Naive thymus-derived CD4-positive, alpha-beta T cell (primary cell): ENCODE measurements around the gene NKX6-2. TPM values are rescaled to one million over a fixed set of nuclear protein-coding genes. Genes with fewer than 3 reads are reported as not detected.

Experiments
- ATAC-seq: fragments of 150-1000 bp; cut with Tn5 transposase; 2 replicates; pipeline ENCODE4 v1.10.0; 2021; ENCODE audit warnings: mild to moderate bottlenecking, moderate library complexity
- CTCF ChIA-PET: fragments of 350-600 bp; sonication (Branson Sonifier 250); formaldehyde crosslinking; loops from one replicate; lab custom pipeline; 2021; ENCODE audit warnings: antibody characterized with exemption; lab: Charles Lee
- POLR2A ChIA-PET: fragments of 350-600 bp; sonication (Branson Sonifier 250); formaldehyde crosslinking; loops from one replicate; lab custom pipeline; 2021; ENCODE audit warnings: antibody characterized with exemption, inconsistent platforms; lab: Charles Lee
- DNase-seq, 9 donors: peaks; one replicate each; pipeline versions ENCODE4 v3.0.0 to v3.0.0-alpha.2; 2020 to 2022; ENCODE audit warnings: mixed read lengths in 1 of 9
- H3K27ac ChIP-seq: one replicate; pipeline ENCODE4 v1.7.0; 2013; ENCODE audit warnings: mild to moderate bottlenecking, low read depth, low read length, moderate library complexity
- H3K27me3 ChIP-seq, 2 donors: one replicate each; pipeline ENCODE4 v1.7.0; 2013; ENCODE audit warnings: low read length in 2 of 2, mild to moderate bottlenecking in 2 of 2, moderate library complexity in 2 of 2; ENCODE audit not compliant: control insufficient read depth in 2 of 2, insufficient read depth in 2 of 2
- H3K36me3 ChIP-seq, 3 experiments: 1 replicate in 2 of 3; 2 replicates in 1 of 3; pipeline ENCODE4 v1.7.0; 2013; ENCODE audit warnings: low read length in 3 of 3, mild to moderate bottlenecking in 3 of 3, moderate library complexity in 1 of 3; ENCODE audit not compliant: insufficient read depth in 3 of 3, control insufficient read depth in 2 of 3
- H3K4me1 ChIP-seq, 2 donors: one replicate each; pipeline ENCODE4 v1.7.0; 2013; ENCODE audit warnings: low read length in 2 of 2, mild to moderate bottlenecking in 2 of 2, moderate library complexity in 1 of 2; ENCODE audit not compliant: control insufficient read depth in 2 of 2, insufficient read depth in 2 of 2
- H3K4me3 ChIP-seq: 2 replicates; pipeline ENCODE4 v1.7.0; 2013; ENCODE audit warnings: mild to moderate bottlenecking, low read length
- H3K9me3 ChIP-seq, 3 experiments: 1 replicate in 2 of 3; 2 replicates in 1 of 3; pipeline ENCODE4 v1.7.0; 2013; ENCODE audit warnings: low read length in 3 of 3; ENCODE audit not compliant: control insufficient read depth in 2 of 3
- H3K27ac Mint-ChIP-seq, 9 donors: one replicate each; pipeline ENCODE4 v1.8.0; 2020 to 2022; ENCODE audit warnings: mixed read lengths in 9 of 9, mild to moderate bottlenecking in 8 of 9, moderate library complexity in 5 of 9, inconsistent platforms in 2 of 9
- H3K27me3 Mint-ChIP-seq, 5 donors: one replicate each; pipeline ENCODE4 v1.8.0; 2021 to 2022; ENCODE audit warnings: mixed read lengths in 5 of 5, mild to moderate bottlenecking in 1 of 5
- H3K36me3 Mint-ChIP-seq, 5 donors: one replicate each; pipeline ENCODE4 v1.8.0; 2020 to 2022; ENCODE audit warnings: mixed read lengths in 5 of 5, mild to moderate bottlenecking in 3 of 5, inconsistent platforms in 1 of 5
- H3K4me1 Mint-ChIP-seq, 7 donors: one replicate each; pipeline ENCODE4 v1.8.0; 2020 to 2022; ENCODE audit warnings: mixed read lengths in 7 of 7, mild to moderate bottlenecking in 3 of 7, inconsistent platforms in 1 of 7
- H3K4me3 Mint-ChIP-seq, 10 donors: one replicate each; pipeline ENCODE4 v1.8.0; 2020 to 2022; ENCODE audit warnings: mild to moderate bottlenecking in 10 of 10, mixed read lengths in 10 of 10, moderate library complexity in 6 of 10, inconsistent platforms in 2 of 10
- H3K9me3 Mint-ChIP-seq, 11 donors: one replicate each; pipeline ENCODE4 v1.8.0; 2020 to 2022; ENCODE audit warnings: mixed read lengths in 11 of 11, mild to moderate bottlenecking in 4 of 11, inconsistent platforms in 1 of 11, moderate library complexity in 1 of 11
- intact Hi-C, 2 donors: fragments of 100-400 bp; cut with micrococcal nuclease; formaldehyde crosslinking; loops; one replicate each; pipeline ENCODE4 v1.15.1; 2023
- polyA plus RNA-seq, 2 donors: library from polyadenylated mRNA; unstranded; fragments of 300-500 nt; fragmentation: Illumina TruSeq; gene quantifications; one replicate each; pipeline ENCODE4 v1.2.3, GENCODE V29; 2021
- total RNA-seq, 6 experiments: library from RNA in 5 of 6; stranded (reverse) in 5 of 6; gene quantifications; 1 replicate in 5 of 6; 2 replicates in 1 of 6; pipeline ENCODE4 v1.2.3 and lab custom pipeline; 2021 to 2026

NKX6-2 gene
- total and polyA plus RNA-seq, 7 experiments from 2014 or later, result 0.80 TPM; not detected in 6

DNA sequence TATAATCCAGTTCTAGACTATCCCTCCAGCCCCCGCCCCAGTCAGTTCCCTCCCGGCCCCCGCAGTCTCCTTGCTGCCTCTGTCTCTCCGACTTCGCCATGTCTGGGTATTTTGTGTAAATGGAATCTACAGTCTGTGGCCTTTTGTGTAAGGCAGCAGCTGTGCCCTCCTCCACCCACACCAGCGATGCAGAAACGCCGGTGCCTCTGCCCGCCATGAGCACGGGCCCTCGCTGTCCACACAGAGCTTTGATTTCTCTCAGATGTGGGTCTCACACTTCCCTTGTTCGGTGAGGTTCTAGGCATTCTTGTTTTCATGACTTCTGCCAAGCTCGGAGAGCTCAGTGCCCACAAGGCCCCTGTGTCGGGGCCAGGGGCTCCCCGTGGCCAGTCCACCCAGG is 37.8 kb downstream of the NKX6-2 start:
- DNase-seq (no peak), ATAC-seq (no peak)
- no peaks in the 10 kb centered on the region for H3K9me3 Mint-ChIP-seq
- CTCF ChIA-PET, result no interaction called here
- H3K36me3 Mint-ChIP-seq, result peaks cover 0 to 14% (median 6%) of the 10 kb centered on the region in 5 donors
- POLR2A ChIA-PET, result no interaction called here
- no peaks in the 10 kb centered on the region for H3K27me3 ChIP-seq
- no peak overlapping the region for H3K4me3 Mint-ChIP-seq
- no peak overlapping the region for H3K27ac Mint-ChIP-seq
- no peaks in the 10 kb centered on the region for H3K27me3 Mint-ChIP-seq
- H3K27ac ChIP-seq, result no peak overlapping the region
- no peak overlapping the region for H3K4me3 ChIP-seq
- peaks cover 0 to 5% (median 0%) of the 10 kb centered on the region in 7 donors for H3K4me1 Mint-ChIP-seq
- intact Hi-C loops, result no loop called here
- no peaks in the 10 kb centered on the region for H3K9me3 ChIP-seq
- no peaks in the 10 kb centered on the region for H3K4me1 ChIP-seq
- peaks cover 0 to 46% (median 7%) of the 10 kb centered on the region in 3 experiments for H3K36me3 ChIP-seq

DNA sequence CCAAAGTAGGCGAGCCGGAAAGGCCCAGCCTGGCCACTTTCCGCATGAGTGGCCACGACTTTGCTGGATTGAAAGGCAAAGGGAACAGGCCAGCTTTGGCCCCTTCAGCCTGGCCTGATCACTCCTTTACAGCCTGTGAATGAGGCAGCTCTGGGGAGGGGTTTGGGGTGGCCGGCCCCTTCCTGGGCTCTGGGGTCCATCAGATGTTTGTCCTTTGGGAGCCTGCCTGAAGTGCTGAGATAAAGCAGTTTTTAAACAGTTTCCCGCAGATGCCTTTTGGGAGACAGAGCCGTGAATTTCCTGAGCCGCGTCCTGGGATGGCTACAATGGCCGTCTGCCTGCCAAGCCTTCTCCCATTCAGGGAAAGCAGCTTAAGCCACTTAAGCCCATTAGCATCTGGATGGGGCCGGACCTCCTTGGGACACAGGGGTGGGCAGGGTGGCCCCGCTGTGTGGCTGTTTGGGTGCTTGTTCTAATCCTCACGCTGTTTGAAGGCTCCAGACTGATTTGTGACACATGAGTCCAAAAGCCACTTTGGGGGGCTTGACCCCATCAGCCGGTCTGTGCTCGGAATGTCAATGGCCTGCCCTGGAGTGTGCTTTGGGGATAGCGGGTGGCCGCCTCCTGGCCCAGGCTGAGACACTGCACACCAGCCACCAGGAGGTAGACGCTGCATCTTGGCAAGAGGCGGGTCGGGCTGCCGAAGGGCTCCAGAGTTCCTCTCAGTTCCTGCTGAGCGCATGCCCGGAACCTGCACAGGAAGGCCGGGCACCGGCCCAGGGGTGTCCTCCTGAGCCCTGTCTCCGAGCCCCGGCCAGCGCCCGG is 38.9 kb downstream of the NKX6-2 start:
- no peak overlapping the region for H3K27ac Mint-ChIP-seq
- Histone ChIP-seq H3K4me3 (no peak overlapping the region), H3K27ac (no peak overlapping the region), H3K4me1 (no peaks in the 10 kb centered on the region), H3K9me3 (no peaks in the 10 kb centered on the region), H3K27me3 (no peaks in the 10 kb centered on the region), H3K36me3 (peaks cover 0 to 42% (median 7%) of the 10 kb centered on the region in 3 experiments)
- intact Hi-C loops, result no loop called here
- DNase-seq (no peak), ATAC-seq (no peak)
- ChIA-PET POLR2A (no interaction called here), CTCF (no interaction called here)
- no peaks in the 10 kb centered on the region for H3K27me3 Mint-ChIP-seq
- H3K4me3 Mint-ChIP-seq, result no peak overlapping the region
- H3K4me1 Mint-ChIP-seq, result peaks cover 0 to 4% (median 0%) of the 10 kb centered on the region in 7 donors
- H3K9me3 Mint-ChIP-seq, result no peaks in the 10 kb centered on the region
- H3K36me3 Mint-ChIP-seq, result peaks cover 0 to 15% (median 6%) of the 10 kb centered on the region in 5 donors

DNA sequence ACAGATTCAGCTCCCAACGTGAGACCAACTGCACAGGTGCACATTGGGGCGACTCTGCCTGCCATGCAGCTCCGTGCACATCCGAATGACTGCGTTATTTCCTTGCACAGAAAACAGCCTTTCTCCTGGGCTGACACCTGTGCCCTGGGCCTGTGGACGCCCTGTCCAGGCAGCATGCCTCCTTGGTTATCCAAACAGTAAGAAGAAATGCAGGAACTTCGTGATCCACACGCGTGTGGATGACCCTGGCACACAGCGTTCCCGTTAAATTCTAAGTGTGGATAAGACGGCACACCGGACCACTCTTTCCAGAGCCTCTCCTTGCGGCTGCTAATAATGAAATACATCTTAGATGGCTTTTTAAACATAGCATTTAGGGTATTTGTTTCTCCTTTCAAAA is 39.6 kb downstream of the NKX6-2 start:
- Histone ChIP-seq H3K27ac (no peak overlapping the region), H3K4me3 (no peak overlapping the region), H3K27me3 (no peaks in the 10 kb centered on the region), H3K36me3 (peaks cover 0 to 46% (median 7%) of the 10 kb centered on the region in 3 experiments), H3K9me3 (no peaks in the 10 kb centered on the region), H3K4me1 (no peaks in the 10 kb centered on the region)
- CTCF ChIA-PET, result no interaction called here
- no peak for ATAC-seq
- Mint-ChIP-seq H3K27me3 (no peaks in the 10 kb centered on the region), H3K4me1 (peaks cover 0 to 4% (median 0%) of the 10 kb centered on the region in 7 donors), H3K4me3 (no peak overlapping the region), H3K9me3 (no peaks in the 10 kb centered on the region), H3K27ac (no peak overlapping the region), H3K36me3 (peaks cover 0 to 20% (median 6%) of the 10 kb centered on the region in 5 donors)
- DNase-seq, result no peak
- POLR2A ChIA-PET, result no interaction called here
- intact Hi-C loops, result no loop called here

DNA sequence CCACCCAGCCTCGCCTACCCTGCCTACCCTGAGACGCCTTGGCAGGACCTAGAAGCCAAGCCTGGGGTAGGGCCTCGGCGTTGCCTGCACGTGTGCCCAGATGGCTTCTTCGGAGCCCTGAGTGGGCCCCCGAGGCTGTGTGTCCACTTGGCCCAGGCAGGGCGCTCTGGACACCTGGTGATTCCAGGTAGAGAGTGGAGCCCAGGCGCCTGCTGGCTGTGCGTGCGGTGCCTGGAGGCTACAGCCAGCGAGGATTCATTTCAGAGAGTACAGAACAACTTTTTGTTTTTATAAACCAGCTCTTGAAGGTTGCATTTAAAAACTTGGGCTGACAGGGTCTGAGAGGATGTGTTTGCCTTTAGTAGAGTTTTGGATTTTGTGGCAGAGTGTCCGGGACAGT is 40.0 kb downstream of the NKX6-2 start:
- H3K4me1 ChIP-seq, result no peaks in the 10 kb centered on the region
- no peaks in the 10 kb centered on the region for H3K9me3 ChIP-seq
- ChIA-PET POLR2A (no interaction called here), CTCF (no interaction called here)
- H3K4me3 ChIP-seq, result no peak overlapping the region
- Mint-ChIP-seq H3K27me3 (no peaks in the 10 kb centered on the region), H3K9me3 (no peaks in the 10 kb centered on the region), H3K27ac (no peak overlapping the region), H3K36me3 (peaks cover 0 to 20% (median 6%) of the 10 kb centered on the region in 5 donors), H3K4me1 (peaks cover 0 to 4% (median 0%) of the 10 kb centered on the region in 7 donors), H3K4me3 (no peak overlapping the region)
- H3K27ac ChIP-seq, result no peak overlapping the region
- ATAC-seq (no peak), DNase-seq (no peak)
- H3K36me3 ChIP-seq, result peaks cover 0 to 46% (median 7%) of the 10 kb centered on the region in 3 experiments
- intact Hi-C loops, result no loop called here
- no peaks in the 10 kb centered on the region for H3K27me3 ChIP-seq

DNA sequence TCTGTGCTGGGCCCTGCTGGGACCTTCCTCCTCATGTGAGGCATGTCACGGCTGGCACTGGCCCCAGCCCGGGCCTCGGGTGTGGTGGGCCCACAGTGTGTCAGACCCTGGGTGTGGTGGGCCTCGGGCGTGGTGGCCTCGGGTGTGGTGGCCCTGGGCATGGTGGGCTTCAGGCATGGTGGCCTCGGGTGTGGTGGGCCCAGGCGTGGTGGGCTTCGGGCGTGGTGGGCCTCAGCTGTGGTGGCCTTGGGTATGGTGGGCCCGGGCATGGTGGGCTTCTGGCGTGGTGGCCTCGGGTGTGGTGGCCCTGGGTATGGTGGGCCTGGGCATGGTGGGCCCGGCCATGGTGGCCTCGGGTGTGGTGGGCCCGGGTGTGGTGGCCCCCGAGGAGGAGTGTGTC is 40.4 kb downstream of the NKX6-2 start:
- Mint-ChIP-seq H3K36me3 (peaks cover 0 to 20% (median 6%) of the 10 kb centered on the region in 5 donors), H3K9me3 (no peaks in the 10 kb centered on the region), H3K4me1 (peaks cover 0 to 4% (median 0%) of the 10 kb centered on the region in 7 donors), H3K27ac (no peak overlapping the region), H3K27me3 (no peaks in the 10 kb centered on the region), H3K4me3 (no peak overlapping the region)
- DNase-seq (no peak), ATAC-seq (no peak)
- H3K27me3 ChIP-seq, result no peaks in the 10 kb centered on the region
- H3K4me3 ChIP-seq, result no peak overlapping the region
- POLR2A ChIA-PET, result no interaction called here
- intact Hi-C loops, result no loop called here
- CTCF ChIA-PET, result no interaction called here
- H3K36me3 ChIP-seq, result peaks cover 0 to 46% (median 7%) of the 10 kb centered on the region in 3 experiments
- no peak overlapping the region for H3K27ac ChIP-seq
- H3K4me1 ChIP-seq, result no peaks in the 10 kb centered on the region
- H3K9me3 ChIP-seq, result no peaks in the 10 kb centered on the region

DNA sequence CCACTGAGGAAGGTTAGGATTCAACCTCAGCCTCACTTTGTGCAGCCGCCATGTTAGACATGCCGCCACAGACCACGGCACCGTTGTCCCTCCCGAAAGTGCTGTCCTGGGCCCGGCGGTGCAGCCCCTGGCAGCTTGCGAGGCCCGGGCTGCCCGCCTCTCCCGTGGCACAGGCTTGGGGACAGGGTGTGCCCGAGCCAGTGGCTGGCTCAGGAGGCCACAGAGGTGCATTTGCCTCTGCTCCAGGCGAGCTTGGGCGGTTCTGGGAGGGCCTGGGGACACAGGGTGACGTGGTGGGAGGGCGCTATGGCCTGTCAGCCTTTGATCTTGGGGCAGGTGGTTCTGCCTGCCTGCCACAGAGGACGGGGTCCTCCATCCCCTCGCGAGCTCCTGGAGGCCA is 41.1 kb downstream of the NKX6-2 start:
- intact Hi-C loops, result no loop called here
- H3K9me3 Mint-ChIP-seq, result no peaks in the 10 kb centered on the region

More for the DNA sequence above, 41.1 kb downstream of the NKX6-2 start:
- no peaks in the 10 kb centered on the region for H3K9me3 ChIP-seq
- H3K27ac ChIP-seq, result no peak overlapping the region
- no peak for DNase-seq
- Mint-ChIP-seq H3K27ac (no peak overlapping the region), H3K27me3 (no peaks in the 10 kb centered on the region), H3K36me3 (peaks cover 0 to 20% (median 6%) of the 10 kb centered on the region in 5 donors), H3K4me3 (no peak overlapping the region), H3K4me1 (peaks cover 0 to 4% (median 0%) of the 10 kb centered on the region in 7 donors)
- no peak overlapping the region for H3K4me3 ChIP-seq
- H3K4me1 ChIP-seq, result no peaks in the 10 kb centered on the region
- ATAC-seq, result no peak
- no peaks in the 10 kb centered on the region for H3K27me3 ChIP-seq
- ChIA-PET CTCF (no interaction called here), POLR2A (no interaction called here)
- peaks cover 0 to 39% (median 6%) of the 10 kb centered on the region in 3 experiments for H3K36me3 ChIP-seq
